NK-92 treated with Interleukin-12 subunit alpha and Interleukin-12 subunit beta, amount 100 ng/mL, for 24 hours (cell line): ENCODE measurements around the gene SLC43A2.
"Not testable (repeated sequence)": the region's sequence is repeated elsewhere in the genome, so short reads cannot be mapped to it uniquely, and the experiment has no call there.

Experiments
- DNase-seq: peaks from one replicate; lab custom pipeline; 2025; lab: John Stamatoyannopoulos, UW

The SLC43A2 gene

GRCh38 chr17:1590029-1590746 lies 38.4 kb downstream of the SLC43A2 start:
- DNase-seq, result no peak

- DNase-seq, result no peak
Observed at GRCh38 chr17:1588821-1589585, 39.6 kb downstream of the SLC43A2 start.

DNA sequence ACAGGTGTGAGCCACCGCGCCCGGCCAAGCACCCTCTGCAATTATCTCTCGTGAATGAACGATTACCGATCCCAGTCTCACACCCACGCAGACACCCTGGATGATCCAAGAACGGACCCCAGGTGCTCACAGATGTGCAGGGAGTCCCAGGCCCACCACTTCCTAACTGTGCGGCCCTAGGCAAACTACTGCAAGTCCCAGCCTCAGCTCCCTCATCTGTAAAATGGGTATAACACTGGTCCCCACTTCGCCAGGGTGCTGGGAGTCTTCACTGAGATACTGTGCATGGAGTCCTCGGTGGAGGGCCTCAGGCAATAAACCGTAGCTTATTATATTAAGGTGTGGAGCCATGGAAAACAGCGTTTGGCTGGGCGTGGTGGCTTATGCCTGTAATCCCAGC lies 44.5 kb downstream of the SLC43A2 start:
- DNase-seq, result no peak

DNA sequence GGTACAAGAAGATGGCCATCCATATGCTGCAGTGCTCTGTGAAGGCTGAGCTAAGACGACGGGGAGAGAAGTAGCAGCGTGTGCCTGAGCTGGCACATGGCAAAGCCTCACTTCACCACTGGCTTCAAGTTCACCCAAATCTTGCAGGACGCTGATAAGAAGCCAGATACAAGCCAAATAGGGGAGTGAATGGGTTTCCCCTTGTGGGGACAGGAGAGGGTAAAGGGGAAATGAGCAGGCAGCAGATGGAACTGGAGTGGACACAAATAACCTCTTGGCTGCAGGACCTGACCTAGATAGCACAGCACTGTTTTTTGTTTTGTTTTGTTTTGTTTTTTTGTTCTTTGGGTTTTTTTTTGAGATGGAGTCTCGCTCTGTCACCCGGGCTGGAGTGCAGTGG lies 45.1 kb downstream of the SLC43A2 start:
- no peak for DNase-seq

DNA sequence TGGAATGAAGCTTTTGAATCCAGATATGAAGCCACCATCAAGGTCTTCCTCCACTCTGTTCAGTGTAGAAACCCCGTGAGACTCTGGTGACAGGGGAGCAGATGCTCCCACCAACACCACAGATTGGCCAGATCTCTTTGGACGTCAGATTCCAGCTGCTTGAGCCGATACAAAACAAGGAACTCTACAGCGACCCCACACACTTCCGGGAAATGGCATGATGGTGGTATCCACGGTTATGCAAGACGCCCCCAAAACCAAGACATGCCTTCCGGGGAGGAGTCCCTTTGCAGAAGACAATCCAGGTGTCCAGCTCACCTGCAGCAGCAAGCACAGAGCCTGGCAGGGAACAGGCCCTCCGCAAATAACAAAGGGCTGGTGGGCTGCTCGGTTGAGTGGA lies 46.3 kb downstream of the SLC43A2 start:
- no peak for DNase-seq

- no peak for DNase-seq
Observed at GRCh38 chr17:1580979-1581676, 47.5 kb downstream of the SLC43A2 start.

DNA sequence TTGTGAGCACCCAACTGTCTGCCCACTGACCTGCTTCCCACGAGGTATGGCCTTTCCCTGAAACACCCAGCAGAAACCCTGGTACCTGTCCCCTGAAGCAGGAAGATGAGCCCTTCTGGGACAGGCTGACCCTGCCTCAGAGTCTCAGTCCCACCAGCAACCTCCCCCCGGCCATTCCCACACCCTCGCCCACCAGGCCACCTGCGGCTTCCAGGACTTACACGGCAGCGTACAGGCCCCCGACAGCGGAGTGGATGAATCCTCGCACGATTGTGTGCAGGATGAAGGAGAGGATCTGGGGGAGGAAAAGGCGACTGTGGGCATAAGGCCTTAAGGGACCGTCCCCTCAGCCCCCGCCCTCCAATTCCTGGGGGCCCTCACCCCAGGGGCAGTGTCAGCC lies 50.6 kb downstream of the SLC43A2 start:
- no peak for DNase-seq

DNA sequence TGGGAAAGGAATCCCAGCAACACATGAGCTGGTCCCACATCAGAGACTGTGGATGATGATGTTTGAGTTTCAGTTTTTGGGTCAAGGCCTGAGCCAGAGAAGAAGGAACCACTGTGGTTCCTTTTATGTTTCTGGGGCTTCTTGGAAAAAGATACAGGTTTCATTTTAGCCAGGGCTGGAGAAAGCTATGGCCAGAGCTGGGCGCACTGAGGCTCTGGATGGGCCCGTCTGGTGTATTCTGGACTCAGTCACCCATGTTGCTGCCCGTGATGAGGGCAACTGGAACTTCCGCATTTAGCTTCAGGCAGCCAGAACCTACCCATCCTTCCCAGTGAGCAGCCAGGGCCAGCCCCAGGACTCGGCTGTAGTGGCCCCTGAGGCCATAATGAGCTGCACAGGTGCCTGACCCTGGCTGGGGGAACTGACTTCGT lies 51.0 kb downstream of the SLC43A2 start:
- no peak for DNase-seq

DNA sequence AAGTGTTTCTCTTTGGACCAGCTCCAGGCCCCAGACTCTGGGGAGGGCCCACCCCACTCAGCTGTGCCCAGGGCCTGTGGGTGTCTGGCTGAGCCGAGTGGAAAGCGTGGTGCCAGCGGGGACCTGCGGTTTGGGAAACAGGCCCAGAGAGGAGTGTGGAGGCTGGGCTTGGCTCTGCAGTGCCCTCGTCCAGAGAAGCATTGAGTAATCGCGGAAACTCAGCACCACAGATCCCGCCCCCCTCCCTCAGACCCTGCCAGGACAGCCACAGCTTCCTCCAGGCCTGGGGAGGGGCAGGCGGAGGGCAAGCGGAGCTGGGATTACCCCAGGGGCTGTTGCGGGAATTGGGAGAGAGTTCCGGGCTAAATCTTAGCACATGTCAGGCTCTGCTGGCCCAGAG lies 51.5 kb downstream of the SLC43A2 start:
- no peak for DNase-seq

GRCh38 chr17:1576500-1576899 lies 52.1 kb downstream of the SLC43A2 start:
- DNase-seq, result no peak

- no peak for DNase-seq
Observed at GRCh38 chr17:1574697-1575471, 53.8 kb downstream of the SLC43A2 start.

- DNase-seq, result no peak
Observed at GRCh38 chr17:1573932-1574696, 54.5 kb downstream of the SLC43A2 start.

DNA sequence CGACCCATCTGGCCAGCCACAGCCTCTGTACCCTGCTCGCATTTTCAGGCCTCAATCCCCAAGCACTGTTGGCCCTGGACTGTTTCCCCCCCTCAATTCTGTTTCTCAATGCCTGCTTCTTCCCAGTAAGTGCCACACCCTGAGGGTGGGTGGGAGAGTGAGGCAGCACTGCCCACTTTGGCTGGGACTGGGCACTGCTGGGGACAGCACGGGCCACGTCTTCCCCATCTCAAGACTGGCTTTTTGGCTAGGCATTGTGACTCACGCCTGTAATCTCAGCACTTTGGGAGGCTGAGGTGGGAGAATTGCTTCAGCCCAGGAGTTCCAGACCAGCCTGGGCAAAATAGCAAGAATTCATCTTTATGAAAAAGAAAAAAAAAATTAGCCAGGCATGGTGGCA lies 56.0 kb downstream of the SLC43A2 start:
- DNase-seq, result not testable (repeated sequence)

GRCh38 chr17:1571341-1571704 lies 57.3 kb downstream of the SLC43A2 start:
- DNase-seq, result no peak

- DNase-seq, result no peak
Observed at GRCh38 chr17:1568950-1569810, 59.5 kb downstream of the SLC43A2 start.

DNA sequence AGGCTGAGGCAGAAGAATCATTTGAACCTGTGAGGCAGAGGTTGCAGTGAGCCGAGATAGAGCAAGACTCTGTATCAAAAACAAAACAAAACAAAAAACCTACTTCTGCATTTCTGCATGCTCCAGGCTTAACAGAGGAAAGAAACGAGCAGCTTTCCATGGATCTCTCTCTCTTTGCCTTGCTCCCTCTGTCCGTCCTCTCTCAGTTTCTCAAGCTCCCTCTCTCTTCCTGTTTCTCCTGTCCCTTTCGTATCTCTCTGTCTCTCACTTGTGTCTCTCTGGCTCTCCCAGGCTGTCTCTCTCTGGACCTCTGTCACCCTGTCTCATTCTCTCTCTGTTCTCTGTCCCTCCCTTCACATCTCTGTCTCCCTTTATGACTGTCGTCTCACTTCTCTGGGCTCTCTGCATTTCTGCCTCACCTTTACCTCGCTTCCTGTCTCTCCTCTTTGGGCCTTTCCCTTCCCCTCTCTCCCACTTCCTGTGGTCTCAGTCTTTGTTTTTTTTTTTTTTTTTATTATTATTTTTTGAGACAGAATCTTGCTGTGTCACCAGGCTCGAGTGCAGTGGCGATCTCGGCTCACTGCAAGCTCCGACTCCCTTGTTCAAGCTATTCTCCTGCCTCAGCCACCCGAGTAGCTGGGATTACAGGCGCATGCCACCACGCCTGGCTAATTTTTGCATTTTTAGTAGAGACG lies 62.0 kb downstream of the SLC43A2 start:
- DNase-seq, result no peak

DNA sequence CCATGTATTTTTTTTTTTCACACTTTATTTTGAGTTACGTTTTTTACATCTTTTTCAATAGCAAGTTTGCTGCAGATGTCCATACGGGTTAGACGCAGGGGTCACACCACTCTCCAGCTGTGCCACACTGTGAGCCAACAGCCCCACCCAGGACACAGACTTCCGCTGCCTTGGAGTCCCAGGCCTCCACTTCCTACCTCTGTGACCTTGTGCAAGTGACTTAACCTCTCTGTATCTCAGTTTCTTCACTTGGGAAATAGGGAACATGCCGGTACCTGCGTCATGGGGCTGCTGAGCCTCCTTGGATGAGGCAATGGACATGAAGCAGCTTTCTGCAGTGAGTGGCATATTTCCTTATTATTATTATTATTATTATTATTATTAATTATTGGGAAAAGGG lies 62.8 kb downstream of the SLC43A2 start:
- no peak for DNase-seq

DNA sequence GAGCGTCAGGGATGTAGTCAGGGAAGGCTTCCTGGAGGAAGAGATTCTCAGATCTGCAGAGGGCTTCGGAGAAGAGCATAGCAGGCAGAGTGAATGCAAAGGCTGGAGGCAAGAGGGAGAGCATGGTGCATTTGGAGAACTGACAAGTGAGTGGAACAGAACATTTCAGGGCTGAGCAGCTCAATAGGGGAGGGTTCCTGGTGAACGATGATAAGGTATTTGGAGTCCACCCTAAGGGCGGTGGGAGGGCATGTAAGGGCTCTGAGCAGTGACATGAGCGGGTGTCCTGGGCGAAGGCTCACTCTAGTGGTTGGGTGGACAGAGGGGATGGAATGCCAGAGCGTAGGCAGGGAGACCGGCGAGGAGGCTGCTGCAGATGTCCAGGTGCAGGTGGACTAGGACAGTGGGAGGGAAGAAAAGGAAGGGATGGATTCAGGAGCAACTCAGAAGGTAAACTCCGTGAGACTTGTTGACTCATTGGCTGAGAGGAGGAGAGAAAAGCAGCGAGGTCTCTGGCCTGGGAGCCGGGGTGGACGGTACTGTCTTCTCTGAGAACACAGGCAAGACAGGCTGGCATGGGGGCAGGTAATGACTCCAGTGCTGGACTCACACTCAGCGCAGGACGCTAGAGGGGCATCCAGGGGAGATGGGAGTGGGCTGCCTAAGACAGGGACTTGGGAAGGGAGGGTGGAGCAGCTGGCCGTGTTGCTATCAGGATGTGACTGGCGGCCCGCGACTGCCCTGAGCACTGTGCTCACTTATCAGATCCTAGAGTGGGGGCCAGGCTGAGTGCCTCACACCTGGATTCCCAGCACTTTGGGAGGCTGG lies 64.6 kb downstream of the SLC43A2 start:
- DNase-seq, result no peak

DNA sequence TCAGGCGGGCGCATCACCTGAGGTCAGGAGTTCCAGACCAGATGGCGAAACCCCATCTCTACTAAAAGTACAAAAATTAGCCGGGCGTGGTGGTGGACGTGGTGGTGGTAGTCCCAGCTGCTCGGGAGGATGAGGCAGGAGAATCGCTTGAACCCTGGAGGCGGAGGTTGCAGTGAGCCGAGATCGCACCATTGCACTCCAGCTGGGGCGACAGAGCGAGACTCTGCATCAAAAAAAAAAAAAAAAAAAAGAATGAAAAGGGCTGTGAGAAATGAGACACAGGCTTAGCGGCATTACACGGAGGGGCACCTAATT lies 65.2 kb downstream of the SLC43A2 start:
- DNase-seq, result not testable (repeated sequence)
